ENCODE measurements around the gene GP1BA. TPM values are rescaled to one million over a fixed set of nuclear protein-coding genes. Genes with fewer than 3 reads are reported as not detected.

Gene GP1BA
- polyA plus RNA-seq, 1 donor from 2014 or later: not detected

DNA sequence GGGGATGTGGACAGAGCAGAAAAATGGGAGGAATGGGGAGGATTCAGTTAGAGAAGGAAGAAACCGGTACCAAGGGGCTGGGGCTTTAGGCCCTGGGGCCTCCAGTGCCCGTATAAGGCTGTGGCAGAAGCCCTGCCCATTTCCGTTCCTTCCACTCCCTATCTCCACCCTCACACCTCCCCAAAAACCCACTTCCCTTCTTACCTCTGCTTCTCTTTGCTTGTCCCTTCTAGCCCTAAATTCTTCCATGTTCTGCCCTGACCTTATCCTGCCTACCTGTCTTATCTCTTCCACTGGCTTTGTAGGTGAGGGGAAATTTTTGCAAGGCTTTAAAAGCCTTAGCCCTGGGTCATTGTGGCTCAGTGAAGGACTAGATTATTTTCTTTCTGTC lies 12.1 kb downstream of the GP1BA start:
- Histone ChIP-seq H3K4me2 (ENCODE audit: low read length) (no peak overlapping the region), H3K27ac (ENCODE audit: low read length) (no peak overlapping the region), H3K9me3 (ENCODE audit: low read length) (no peaks in the 10 kb centered on the region), H3K36me3 (ENCODE audit: insufficient read depth, low read length) (no peaks in the 10 kb centered on the region), H3K79me2 (replicated peaks; ENCODE audit: insufficient read depth, low read length) (peaks cover 17% of the 10 kb centered on the region), H3F3A (ENCODE audit: insufficient read depth, low read length, poor library complexity, severe bottlenecking) (no peaks in the 10 kb centered on the region), H3K9me2 (ENCODE audit: insufficient read depth, low read length) (no peaks in the 10 kb centered on the region), H4K20me1 (ENCODE audit: insufficient read depth) (no peaks in the 10 kb centered on the region), H3K4me3 (ENCODE audit: low read length) (no peak overlapping the region), H3K27me3 (ENCODE audit: insufficient read depth, low read depth, low read length) (no peaks in the 10 kb centered on the region), H3K9ac (ENCODE audit: low read length) (no peak overlapping the region), H2AFZ (ENCODE audit: low read depth, low read length) (no peak overlapping the region)
- no peak for TF ChIP-seq MXI1 (conservative IDR thresholded peaks at IDR 0.05; ENCODE audit: poor library complexity, severe bottlenecking)
- no peak for TF ChIP-seq EP300 (conservative IDR thresholded peaks at IDR 0.05; ENCODE audit: poor library complexity, severe bottlenecking)
- TF ChIP-seq SMC3 (conservative IDR thresholded peaks at IDR 0.05; ENCODE audit: poor library complexity): no peak
- TF ChIP-seq, protein P1, sequence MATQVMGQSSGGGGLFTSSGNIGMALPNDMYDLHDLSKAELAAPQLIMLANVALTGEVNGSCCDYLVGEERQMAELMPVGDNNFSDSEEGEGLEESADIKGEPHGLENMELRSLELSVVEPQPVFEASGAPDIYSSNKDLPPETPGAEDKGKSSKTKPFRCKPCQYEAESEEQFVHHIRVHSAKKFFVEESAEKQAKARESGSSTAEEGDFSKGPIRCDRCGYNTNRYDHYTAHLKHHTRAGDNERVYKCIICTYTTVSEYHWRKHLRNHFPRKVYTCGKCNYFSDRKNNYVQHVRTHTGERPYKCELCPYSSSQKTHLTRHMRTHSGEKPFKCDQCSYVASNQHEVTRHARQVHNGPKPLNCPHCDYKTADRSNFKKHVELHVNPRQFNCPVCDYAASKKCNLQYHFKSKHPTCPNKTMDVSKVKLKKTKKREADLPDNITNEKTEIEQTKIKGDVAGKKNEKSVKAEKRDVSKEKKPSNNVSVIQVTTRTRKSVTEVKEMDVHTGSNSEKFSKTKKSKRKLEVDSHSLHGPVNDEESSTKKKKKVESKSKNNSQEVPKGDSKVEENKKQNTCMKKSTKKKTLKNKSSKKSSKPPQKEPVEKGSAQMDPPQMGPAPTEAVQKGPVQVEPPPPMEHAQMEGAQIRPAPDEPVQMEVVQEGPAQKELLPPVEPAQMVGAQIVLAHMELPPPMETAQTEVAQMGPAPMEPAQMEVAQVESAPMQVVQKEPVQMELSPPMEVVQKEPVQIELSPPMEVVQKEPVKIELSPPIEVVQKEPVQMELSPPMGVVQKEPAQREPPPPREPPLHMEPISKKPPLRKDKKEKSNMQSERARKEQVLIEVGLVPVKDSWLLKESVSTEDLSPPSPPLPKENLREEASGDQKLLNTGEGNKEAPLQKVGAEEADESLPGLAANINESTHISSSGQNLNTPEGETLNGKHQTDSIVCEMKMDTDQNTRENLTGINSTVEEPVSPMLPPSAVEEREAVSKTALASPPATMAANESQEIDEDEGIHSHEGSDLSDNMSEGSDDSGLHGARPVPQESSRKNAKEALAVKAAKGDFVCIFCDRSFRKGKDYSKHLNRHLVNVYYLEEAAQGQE (IDR thresholded peaks at IDR 0.05; ENCODE audit: borderline replicate concordance): no peak
- TF ChIP-seq TAF1 (IDR thresholded peaks at IDR 0.05; ENCODE audit: low read depth): no peak
- no peak for TF ChIP-seq POLR2AphosphoS5 (IDR thresholded peaks at IDR 0.05)
- TF ChIP-seq, protein P2, sequence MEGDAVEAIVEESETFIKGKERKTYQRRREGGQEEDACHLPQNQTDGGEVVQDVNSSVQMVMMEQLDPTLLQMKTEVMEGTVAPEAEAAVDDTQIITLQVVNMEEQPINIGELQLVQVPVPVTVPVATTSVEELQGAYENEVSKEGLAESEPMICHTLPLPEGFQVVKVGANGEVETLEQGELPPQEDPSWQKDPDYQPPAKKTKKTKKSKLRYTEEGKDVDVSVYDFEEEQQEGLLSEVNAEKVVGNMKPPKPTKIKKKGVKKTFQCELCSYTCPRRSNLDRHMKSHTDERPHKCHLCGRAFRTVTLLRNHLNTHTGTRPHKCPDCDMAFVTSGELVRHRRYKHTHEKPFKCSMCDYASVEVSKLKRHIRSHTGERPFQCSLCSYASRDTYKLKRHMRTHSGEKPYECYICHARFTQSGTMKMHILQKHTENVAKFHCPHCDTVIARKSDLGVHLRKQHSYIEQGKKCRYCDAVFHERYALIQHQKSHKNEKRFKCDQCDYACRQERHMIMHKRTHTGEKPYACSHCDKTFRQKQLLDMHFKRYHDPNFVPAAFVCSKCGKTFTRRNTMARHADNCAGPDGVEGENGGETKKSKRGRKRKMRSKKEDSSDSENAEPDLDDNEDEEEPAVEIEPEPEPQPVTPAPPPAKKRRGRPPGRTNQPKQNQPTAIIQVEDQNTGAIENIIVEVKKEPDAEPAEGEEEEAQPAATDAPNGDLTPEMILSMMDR (IDR thresholded peaks at IDR 0.05; ENCODE audit: poor library complexity, severe bottlenecking): no peak
- no peak for TF ChIP-seq EZH2 (IDR thresholded peaks at IDR 0.05; ENCODE audit: borderline replicate concordance, insufficient read depth, low read length, poor library complexity, severe bottlenecking)
- no peak for TF ChIP-seq RAD21 (conservative IDR thresholded peaks at IDR 0.05)

DNA sequence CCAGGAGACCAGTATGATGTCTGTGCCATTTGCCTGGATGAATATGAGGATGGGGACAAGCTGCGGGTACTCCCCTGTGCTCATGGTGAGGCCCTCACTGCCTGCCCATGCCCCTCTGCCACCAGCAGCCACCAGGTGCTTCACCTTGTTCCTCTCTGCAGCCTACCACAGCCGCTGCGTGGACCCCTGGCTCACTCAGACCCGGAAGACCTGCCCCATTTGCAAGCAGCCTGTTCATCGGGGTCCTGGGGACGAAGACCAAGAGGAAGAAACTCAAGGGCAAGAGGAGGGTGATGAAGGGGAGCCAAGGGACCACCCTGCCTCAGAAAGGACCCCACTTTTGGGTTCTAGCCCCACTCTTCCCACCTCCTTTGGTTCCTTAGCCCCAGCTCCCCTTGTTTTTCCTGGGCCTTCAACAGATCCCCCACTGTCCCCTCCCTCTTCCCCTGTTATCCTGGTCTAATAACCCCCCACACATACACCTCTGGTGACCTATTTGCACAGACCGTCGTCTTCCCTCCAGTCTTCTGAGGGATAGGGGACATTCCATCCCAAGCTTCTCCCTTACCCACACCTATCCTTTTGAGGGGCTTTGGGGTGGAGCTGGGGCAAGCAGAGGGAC lies 12.6 kb downstream of the GP1BA start:
- Histone ChIP-seq H2AFZ (ENCODE audit: low read depth, low read length) (no peak overlapping the region), H3K36me3 (ENCODE audit: insufficient read depth, low read length) (no peaks in the 10 kb centered on the region), H3K79me2 (replicated peaks; ENCODE audit: insufficient read depth, low read length) (peaks cover 16% of the 10 kb centered on the region), H4K20me1 (ENCODE audit: insufficient read depth) (no peaks in the 10 kb centered on the region), H3K4me3 (ENCODE audit: low read length) (no peak overlapping the region), H3K27ac (ENCODE audit: low read length) (no peak overlapping the region), H3K9me3 (ENCODE audit: low read length) (no peaks in the 10 kb centered on the region), H3K9ac (ENCODE audit: low read length) (no peak overlapping the region), H3K4me2 (ENCODE audit: low read length) (no peak overlapping the region), H3F3A (ENCODE audit: insufficient read depth, low read length, poor library complexity, severe bottlenecking) (no peaks in the 10 kb centered on the region), H3K9me2 (ENCODE audit: insufficient read depth, low read length) (no peaks in the 10 kb centered on the region), H3K27me3 (ENCODE audit: insufficient read depth, low read depth, low read length) (peaks cover 2% of the 10 kb centered on the region)
- TF ChIP-seq, protein P2 (IDR thresholded peaks at IDR 0.05; ENCODE audit: poor library complexity, severe bottlenecking): no peak
- TF ChIP-seq, protein P1 (IDR thresholded peaks at IDR 0.05; ENCODE audit: borderline replicate concordance): no peak
- TF ChIP-seq SMC3 (conservative IDR thresholded peaks at IDR 0.05; ENCODE audit: poor library complexity) (no peak), POLR2AphosphoS5 (IDR thresholded peaks at IDR 0.05) (no peak), MXI1 (conservative IDR thresholded peaks at IDR 0.05; ENCODE audit: poor library complexity, severe bottlenecking) (no peak), EZH2 (IDR thresholded peaks at IDR 0.05; ENCODE audit: borderline replicate concordance, insufficient read depth, low read length, poor library complexity, severe bottlenecking) (no peak)
